IPS-20b (cell line): ENCODE data around the gene SCAF4.

Experiments used
- H3K27ac ChIP-seq: one replicate; pipeline ENCODE4 v1.5.1; 2013; ENCODE audit warnings: low read length
- H3K27me3 ChIP-seq: 2 replicates; pipeline ENCODE4 v1.6.1; 2013; ENCODE audit warnings: mild to moderate bottlenecking, low read length, inconsistent platforms; ENCODE audit not compliant: insufficient read depth
- H3K36me3 ChIP-seq: 2 replicates; pipeline ENCODE4 v1.6.1; 2013; ENCODE audit warnings: low read depth, mild to moderate bottlenecking, inconsistent platforms, low read length, moderate library complexity; ENCODE audit not compliant: insufficient read depth
- H3K4me1 ChIP-seq: 2 replicates; pipeline ENCODE4 v1.6.1; 2013; ENCODE audit warnings: mild to moderate bottlenecking, control low read depth, inconsistent platforms, low read length, moderate library complexity; ENCODE audit not compliant: insufficient read depth
- H3K4me3 ChIP-seq: 2 replicates; pipeline ENCODE4 v1.5.1; 2013; ENCODE audit warnings: mild to moderate bottlenecking, low read length, inconsistent platforms
- H3K9ac ChIP-seq: 2 replicates; pipeline ENCODE4 v1.6.1; 2013; ENCODE audit warnings: low read depth, mild to moderate bottlenecking, inconsistent platforms, low read length, moderate library complexity
- H3K9me3 ChIP-seq: 2 replicates; pipeline ENCODE4 v1.6.1; 2013; ENCODE audit warnings: mild to moderate bottlenecking, low read depth, low read length, inconsistent platforms; ENCODE audit not compliant: insufficient read depth

SCAF4 gene

GRCh38 chr21:31629972-31630711 lies 101.8 kb downstream of the SCAF4 start:
- H3K27ac ChIP-seq = no peak overlapping the region
- H3K9me3 ChIP-seq = no peaks in the 10 kb centered on the region
- no peaks in the 10 kb centered on the region for H3K4me1 ChIP-seq
- no peak overlapping the region for H3K9ac ChIP-seq
- H3K27me3 ChIP-seq = no peaks in the 10 kb centered on the region
- H3K36me3 ChIP-seq = no peaks in the 10 kb centered on the region
- H3K4me3 ChIP-seq = no peak overlapping the region

GRCh38 chr21:31624961-31625491 lies 106.9 kb downstream of the SCAF4 start:
- H3K4me1 ChIP-seq = 0 out of 2 replicates have a peak, but pooled peaks cover 2% of the 10 kb centered on the region
- H3K36me3 ChIP-seq = no peaks in the 10 kb centered on the region
- no peak overlapping the region for H3K27ac ChIP-seq
- no peak overlapping the region for H3K9ac ChIP-seq
- no peaks in the 10 kb centered on the region for H3K9me3 ChIP-seq
- no peak overlapping the region for H3K4me3 ChIP-seq
- H3K27me3 ChIP-seq = no peaks in the 10 kb centered on the region

- H3K9me3 ChIP-seq = no peaks in the 10 kb centered on the region
- H3K36me3 ChIP-seq = no peaks in the 10 kb centered on the region
- no peak overlapping the region for H3K27ac ChIP-seq
- 0 out of 2 replicates have a peak, but pooled peaks cover 2% of the 10 kb centered on the region for H3K4me1 ChIP-seq
- H3K4me3 ChIP-seq = no peak overlapping the region
- H3K27me3 ChIP-seq = no peaks in the 10 kb centered on the region
- no peak overlapping the region for H3K9ac ChIP-seq
Measured at GRCh38 chr21:31624181-31624580, 107.7 kb downstream of the SCAF4 start.

GRCh38 chr21:31623664-31624063 lies 108.3 kb downstream of the SCAF4 start:
- no peaks in the 10 kb centered on the region for H3K27me3 ChIP-seq
- H3K4me3 ChIP-seq = no peak overlapping the region
- no peak overlapping the region for H3K27ac ChIP-seq
- H3K9me3 ChIP-seq = no peaks in the 10 kb centered on the region
- H3K4me1 ChIP-seq = 0 out of 2 replicates have a peak, but pooled peaks cover 2% of the 10 kb centered on the region
- no peak overlapping the region for H3K9ac ChIP-seq
- no peaks in the 10 kb centered on the region for H3K36me3 ChIP-seq

GRCh38 chr21:31622397-31622796 lies 109.5 kb downstream of the SCAF4 start:
- H3K4me1 ChIP-seq = 0 out of 2 replicates have a peak, but pooled peaks cover 2% of the 10 kb centered on the region
- H3K9ac ChIP-seq = no peak overlapping the region
- H3K9me3 ChIP-seq = no peaks in the 10 kb centered on the region
- no peak overlapping the region for H3K4me3 ChIP-seq
- no peaks in the 10 kb centered on the region for H3K27me3 ChIP-seq
- H3K36me3 ChIP-seq = no peaks in the 10 kb centered on the region
- no peak overlapping the region for H3K27ac ChIP-seq
